WTC11 (cell line): Measurements from ENCODE around the gene RTL5.

Source experiments
- ATF1 ChIP-seq: sonication (generic); formaldehyde crosslinking; IDR thresholded peaks from 2 replicates; pipeline ENCODE4 v1.8.1; 2023; ENCODE audit warnings: mild to moderate bottlenecking, moderate library complexity, missing genetic modification reagents
- ELF4 ChIP-seq: sonication (generic); formaldehyde crosslinking; IDR thresholded peaks from 2 replicates; pipeline ENCODE4 v1.8.1; 2022; ENCODE audit warnings: low read depth, mild to moderate bottlenecking, moderate library complexity, missing genetic modification reagents
- NFATC4 ChIP-seq: fragments of 250-450 bp; sonication (Bioruptor Pico); IDR thresholded peaks from 2 replicates; pipeline ENCODE4 v1.9.0; 2021; ENCODE audit warnings: mild to moderate bottlenecking
- SMAD3 ChIP-seq: sonication (generic); formaldehyde crosslinking; IDR thresholded peaks from 2 replicates; pipeline ENCODE4 v1.8.0; 2022; ENCODE audit warnings: missing genetic modification reagents, mild to moderate bottlenecking, borderline replicate concordance
- SP1 ChIP-seq: sonication (generic); formaldehyde crosslinking; conservative IDR thresholded peaks from 2 replicates; pipeline ENCODE4 v1.8.1; 2022; ENCODE audit warnings: missing genetic modification reagents
- TP53 ChIP-seq: sonication (generic); formaldehyde crosslinking; IDR thresholded peaks from 2 replicates; pipeline ENCODE4 v1.8.1; 2023; ENCODE audit warnings: mild to moderate bottlenecking, missing genetic modification reagents
- ZNF317 ChIP-seq: sonication (generic); formaldehyde crosslinking; IDR thresholded peaks from 2 replicates; pipeline ENCODE4 v1.8.1; 2023; ENCODE audit warnings: low read depth, mild to moderate bottlenecking, moderate library complexity, missing genetic modification reagents, borderline replicate concordance
- TF ChIP-seq, protein P1 (sequence below): sonication (generic); formaldehyde crosslinking; IDR thresholded peaks from 2 replicates; pipeline ENCODE4 v1.8.0; 2022; ENCODE audit warnings: mild to moderate bottlenecking, missing genetic modification reagents
- TF ChIP-seq, protein P2 (sequence below): fragments of 200-600 bp; IDR thresholded peaks from 2 replicates; pipeline ENCODE4 v1.8.0; 2022; ENCODE audit warnings: antibody characterized with exemption
- TF ChIP-seq, protein P3 (sequence below): sonication (generic); formaldehyde crosslinking; conservative IDR thresholded peaks from 2 replicates; pipeline ENCODE4 v1.8.1; 2022; ENCODE audit warnings: mild to moderate bottlenecking, missing genetic modification reagents
- TF ChIP-seq, protein P4 (sequence below): fragments of 250-450 bp; sonication (Bioruptor Pico); IDR thresholded peaks from 2 replicates; pipeline ENCODE4 v1.9.0; 2021; ENCODE audit warnings: moderate library complexity, mild to moderate bottlenecking, inconsistent platforms, borderline replicate concordance
- TF ChIP-seq, protein P5 (sequence below): sonication (generic); formaldehyde crosslinking; IDR thresholded peaks from 2 replicates; pipeline ENCODE4 v1.8.0; 2023; ENCODE audit warnings: mild to moderate bottlenecking, missing genetic modification reagents
- TF ChIP-seq, protein P6 (sequence below): sonication (generic); formaldehyde crosslinking; IDR thresholded peaks from 2 replicates; pipeline ENCODE4 v1.8.0; 2023; ENCODE audit warnings: missing genetic modification reagents

DNA sequence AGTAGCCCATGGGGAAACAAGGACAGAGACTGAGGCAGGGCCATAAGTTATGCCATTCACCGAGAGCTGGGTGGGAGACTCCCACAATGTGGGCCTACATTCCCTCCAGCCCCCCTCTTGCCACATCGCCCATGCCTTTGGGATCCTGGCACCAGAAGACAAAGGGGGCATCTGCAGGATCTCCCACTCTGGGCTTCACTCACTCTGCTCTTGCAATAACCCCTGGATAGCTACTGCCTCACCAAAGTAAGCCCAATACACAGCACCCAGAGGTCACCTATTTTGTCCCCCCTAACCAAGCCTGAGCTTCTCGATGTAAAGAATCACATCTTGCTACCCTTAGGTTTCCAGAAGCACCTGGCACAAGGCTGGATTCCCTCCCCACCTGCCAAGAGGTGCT lies 741 bp upstream of the RTL5 start:
- TF ChIP-seq, protein P1, sequence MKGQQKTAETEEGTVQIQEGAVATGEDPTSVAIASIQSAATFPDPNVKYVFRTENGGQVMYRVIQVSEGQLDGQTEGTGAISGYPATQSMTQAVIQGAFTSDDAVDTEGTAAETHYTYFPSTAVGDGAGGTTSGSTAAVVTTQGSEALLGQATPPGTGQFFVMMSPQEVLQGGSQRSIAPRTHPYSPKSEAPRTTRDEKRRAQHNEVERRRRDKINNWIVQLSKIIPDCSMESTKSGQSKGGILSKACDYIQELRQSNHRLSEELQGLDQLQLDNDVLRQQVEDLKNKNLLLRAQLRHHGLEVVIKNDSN = no peak
- TF ChIP-seq TP53 (CRISPR knock-in tag) (no peak), ZNF317 (CRISPR knock-in tag) (no peak), ELF4 (CRISPR knock-in tag) (no peak), NFATC4 (CRISPR knock-in tag) (no peak), SP1 (CRISPR knock-in tag) (no peak), SMAD3 (CRISPR knock-in tag) (no peak), ATF1 (CRISPR knock-in tag) (no peak)
- TF ChIP-seq, protein P2, sequence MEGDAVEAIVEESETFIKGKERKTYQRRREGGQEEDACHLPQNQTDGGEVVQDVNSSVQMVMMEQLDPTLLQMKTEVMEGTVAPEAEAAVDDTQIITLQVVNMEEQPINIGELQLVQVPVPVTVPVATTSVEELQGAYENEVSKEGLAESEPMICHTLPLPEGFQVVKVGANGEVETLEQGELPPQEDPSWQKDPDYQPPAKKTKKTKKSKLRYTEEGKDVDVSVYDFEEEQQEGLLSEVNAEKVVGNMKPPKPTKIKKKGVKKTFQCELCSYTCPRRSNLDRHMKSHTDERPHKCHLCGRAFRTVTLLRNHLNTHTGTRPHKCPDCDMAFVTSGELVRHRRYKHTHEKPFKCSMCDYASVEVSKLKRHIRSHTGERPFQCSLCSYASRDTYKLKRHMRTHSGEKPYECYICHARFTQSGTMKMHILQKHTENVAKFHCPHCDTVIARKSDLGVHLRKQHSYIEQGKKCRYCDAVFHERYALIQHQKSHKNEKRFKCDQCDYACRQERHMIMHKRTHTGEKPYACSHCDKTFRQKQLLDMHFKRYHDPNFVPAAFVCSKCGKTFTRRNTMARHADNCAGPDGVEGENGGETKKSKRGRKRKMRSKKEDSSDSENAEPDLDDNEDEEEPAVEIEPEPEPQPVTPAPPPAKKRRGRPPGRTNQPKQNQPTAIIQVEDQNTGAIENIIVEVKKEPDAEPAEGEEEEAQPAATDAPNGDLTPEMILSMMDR = no peak
- TF ChIP-seq, protein P3, sequence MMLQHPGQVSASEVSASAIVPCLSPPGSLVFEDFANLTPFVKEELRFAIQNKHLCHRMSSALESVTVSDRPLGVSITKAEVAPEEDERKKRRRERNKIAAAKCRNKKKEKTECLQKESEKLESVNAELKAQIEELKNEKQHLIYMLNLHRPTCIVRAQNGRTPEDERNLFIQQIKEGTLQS (CRISPR knock-in tag) = no peak
- TF ChIP-seq, protein P4, sequence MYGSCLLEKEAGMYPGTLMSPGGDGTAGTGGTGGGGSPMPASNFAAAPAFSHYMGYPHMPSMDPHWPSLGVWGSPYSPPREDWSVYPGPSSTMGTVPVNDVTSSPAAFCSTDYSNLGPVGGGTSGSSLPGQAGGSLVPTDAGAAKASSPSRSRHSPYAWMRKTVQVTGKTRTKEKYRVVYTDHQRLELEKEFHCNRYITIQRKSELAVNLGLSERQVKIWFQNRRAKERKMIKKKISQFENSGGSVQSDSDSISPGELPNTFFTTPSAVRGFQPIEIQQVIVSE (CRISPR knock-in tag) = no peak
- TF ChIP-seq, protein P5, sequence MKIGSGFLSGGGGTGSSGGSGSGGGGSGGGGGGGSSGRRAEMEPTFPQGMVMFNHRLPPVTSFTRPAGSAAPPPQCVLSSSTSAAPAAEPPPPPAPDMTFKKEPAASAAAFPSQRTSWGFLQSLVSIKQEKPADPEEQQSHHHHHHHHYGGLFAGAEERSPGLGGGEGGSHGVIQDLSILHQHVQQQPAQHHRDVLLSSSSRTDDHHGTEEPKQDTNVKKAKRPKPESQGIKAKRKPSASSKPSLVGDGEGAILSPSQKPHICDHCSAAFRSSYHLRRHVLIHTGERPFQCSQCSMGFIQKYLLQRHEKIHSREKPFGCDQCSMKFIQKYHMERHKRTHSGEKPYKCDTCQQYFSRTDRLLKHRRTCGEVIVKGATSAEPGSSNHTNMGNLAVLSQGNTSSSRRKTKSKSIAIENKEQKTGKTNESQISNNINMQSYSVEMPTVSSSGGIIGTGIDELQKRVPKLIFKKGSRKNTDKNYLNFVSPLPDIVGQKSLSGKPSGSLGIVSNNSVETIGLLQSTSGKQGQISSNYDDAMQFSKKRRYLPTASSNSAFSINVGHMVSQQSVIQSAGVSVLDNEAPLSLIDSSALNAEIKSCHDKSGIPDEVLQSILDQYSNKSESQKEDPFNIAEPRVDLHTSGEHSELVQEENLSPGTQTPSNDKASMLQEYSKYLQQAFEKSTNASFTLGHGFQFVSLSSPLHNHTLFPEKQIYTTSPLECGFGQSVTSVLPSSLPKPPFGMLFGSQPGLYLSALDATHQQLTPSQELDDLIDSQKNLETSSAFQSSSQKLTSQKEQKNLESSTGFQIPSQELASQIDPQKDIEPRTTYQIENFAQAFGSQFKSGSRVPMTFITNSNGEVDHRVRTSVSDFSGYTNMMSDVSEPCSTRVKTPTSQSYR (CRISPR knock-in tag) = no peak
- TF ChIP-seq, protein P6, sequence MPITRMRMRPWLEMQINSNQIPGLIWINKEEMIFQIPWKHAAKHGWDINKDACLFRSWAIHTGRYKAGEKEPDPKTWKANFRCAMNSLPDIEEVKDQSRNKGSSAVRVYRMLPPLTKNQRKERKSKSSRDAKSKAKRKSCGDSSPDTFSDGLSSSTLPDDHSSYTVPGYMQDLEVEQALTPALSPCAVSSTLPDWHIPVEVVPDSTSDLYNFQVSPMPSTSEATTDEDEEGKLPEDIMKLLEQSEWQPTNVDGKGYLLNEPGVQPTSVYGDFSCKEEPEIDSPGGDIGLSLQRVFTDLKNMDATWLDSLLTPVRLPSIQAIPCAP = no peak
